ENCODE measurements around the gene HIPK2. TPM values are rescaled to one million over a fixed set of nuclear protein-coding genes. Genes with fewer than 3 reads are reported as not detected.

Gene HIPK2
- total and polyA plus RNA-seq, 2 donors (not counting 3 experiments of a cell fraction or from before 2014, with no cell fraction given): 9.0 to 43.8 TPM

GRCh38 chr7:139752148-139752547 lies 25.6 kb downstream of the HIPK2 start:
- dilution Hi-C loops (cut with MboI; ENCODE audit: extremely low pct_ligation_motif_present, low sequenced_read_pairs): no loop called here
- no peaks in the 10 kb centered on the region for H3K27me3 ChIP-seq (ENCODE audit: control insufficient read depth in 2 of 2, insufficient read depth in 2 of 2, low read length in 2 of 2)
- H3K4me1 ChIP-seq (ENCODE audit: control insufficient read depth, extremely low read depth, insufficient read depth, low read length): no peaks in the 10 kb centered on the region
- H4K20me1 ChIP-seq (replicated peaks; ENCODE audit: control insufficient read depth, extremely low read depth, insufficient read depth, low read length): no peaks in the 10 kb centered on the region
- H3K79me2 ChIP-seq (ENCODE audit: control insufficient read depth, insufficient read depth, low read length): peaks cover 96% of the 10 kb centered on the region
- H3K27ac ChIP-seq (ENCODE audit: insufficient read depth, low read depth, low read length): no peak overlapping the region
- no peak overlapping the region for H3K4me3 ChIP-seq (replicated peaks in 1 of 3; ENCODE audit: insufficient read depth in 1 of 3, low read depth in 1 of 3, low read length in 3 of 3)
- ChIA-PET CTCF (interaction anchor here (0.9 kb wide), 1 partner anchor 20 kb away, joined by 3 read pairs; no protein-coding TSS in a partner anchor), POLR2A (no interaction called here)
- no peak for DNase-seq (ENCODE audit: low read depth, low spot score)
- H2AFZ ChIP-seq (ENCODE audit: low read depth, low read length): no peak overlapping the region
- TF ChIP-seq CTCF (IDR thresholded peaks at IDR 0.05; ENCODE audit: extremely low read depth in 1 of 2, insufficient read depth in 1 of 2, low read depth in 1 of 2, low read length in 2 of 2) (no peak), POLR2A (IDR thresholded peaks at IDR 0.05; ENCODE audit: low read depth, low read length) (no peak), GATA2 (IDR thresholded peaks at IDR 0.05; ENCODE audit: insufficient read depth, insufficient read length, low read depth, low read length) (no peak), MYC (IDR thresholded peaks at IDR 0.05; ENCODE audit: low read depth, low read length) (no peak), EZH2 (IDR thresholded peaks at IDR 0.05; ENCODE audit: borderline replicate concordance, low read depth, low read length, severe bottlenecking) (no peak), FOS (IDR thresholded peaks at IDR 0.05; ENCODE audit: borderline replicate concordance, insufficient read depth, low read length) (no peak), POLR2AphosphoS5 (IDR thresholded peaks at IDR 0.05; ENCODE audit: insufficient read depth, low read depth, low read length) (no peak), JUN (IDR thresholded peaks at IDR 0.05; ENCODE audit: borderline replicate concordance, insufficient read depth, insufficient read length, low read depth) (no peak)
- TF ChIP-seq, protein P1, sequence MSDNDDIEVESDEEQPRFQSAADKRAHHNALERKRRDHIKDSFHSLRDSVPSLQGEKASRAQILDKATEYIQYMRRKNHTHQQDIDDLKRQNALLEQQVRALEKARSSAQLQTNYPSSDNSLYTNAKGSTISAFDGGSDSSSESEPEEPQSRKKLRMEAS (IDR thresholded peaks at IDR 0.05; ENCODE audit: insufficient read depth, insufficient read length): no peak
- H3K36me3 ChIP-seq (ENCODE audit: control insufficient read depth in 2 of 2, extremely low read depth in 1 of 2, insufficient read depth in 2 of 2, low read length in 2 of 2): peaks cover 0 to 2% of the 10 kb centered on the region in 2 experiments
- no TSS peak for BruUV-seq (replicated peaks)
- no peaks in the 10 kb centered on the region for H3K9me1 ChIP-seq (replicated peaks; ENCODE audit: control insufficient read depth, extremely low read depth, insufficient read depth, low read length)
- no peak for FAIRE-seq
- H3K4me2 ChIP-seq (ENCODE audit: insufficient read depth, low read length): no peak overlapping the region
- intact Hi-C loops (cut with micrococcal nuclease): no loop called here
- H3K9ac ChIP-seq (replicated peaks; ENCODE audit: extremely low read depth, insufficient read depth, low read length): no peak overlapping the region
- no peaks in the 10 kb centered on the region for H3K9me3 ChIP-seq (replicated peaks; ENCODE audit: control insufficient read depth, insufficient read depth, low read length)

Data from endothelial cell of umbilical vein (primary cell).